Gastrocnemius medialis (tissue), 4 donors: ENCODE measurements around the gene PCF11. TPM values are rescaled to one million over a fixed set of nuclear protein-coding genes. Genes with fewer than 3 reads are reported as not detected.

Experiments used
- ATAC-seq, 2 donors: fragments of 150-250 bp; one replicate each; pipeline ENCODE4 v1.9.1; 2016
- DNase-seq, 2 donors: peaks; one replicate each; pipeline ENCODE4 v3.0.0-alpha.2; 2019
- H3K27ac ChIP-seq, 4 donors: fragments of 200-600 bp; sonication (generic); 1 replicate in 1 of 4; 2 replicates in 3 of 4; pipeline ENCODE4 v1.5.1; 2016 to 2018; ENCODE audit warnings: mild to moderate bottlenecking in 2 of 4, moderate library complexity in 1 of 4
- H3K27me3 ChIP-seq, 3 donors: fragments of 200-600 bp; sonication (generic) in 2 of 3; 1 replicate in 1 of 3; 2 replicates in 2 of 3; pipeline versions ENCODE4 v1.5.1 to v1.6.0; 2016 to 2019; ENCODE audit warnings: mild to moderate bottlenecking in 1 of 3, moderate library complexity in 1 of 3
- H3K36me3 ChIP-seq, 2 donors: fragments of 200-600 bp; sonication (generic) in 1 of 2; one replicate each; pipeline ENCODE4 v1.5.1; 2017 to 2018
- H3K4me1 ChIP-seq, 2 donors: fragments of 200-600 bp; sonication (generic) in 1 of 2; one replicate each; pipeline ENCODE4 v1.5.1; 2016 to 2017; ENCODE audit warnings: mild to moderate bottlenecking in 2 of 2
- H3K4me3 ChIP-seq, 4 donors: fragments of 200-600 bp; sonication (generic) in 3 of 4; 1 replicate in 1 of 4; 2 replicates in 3 of 4; pipeline ENCODE4 v1.5.1; 2016 to 2019; ENCODE audit warnings: mild to moderate bottlenecking in 2 of 4
- H3K9me3 ChIP-seq, 3 donors: fragments of 200-600 bp; sonication (generic) in 2 of 3; 1 replicate in 1 of 3; 2 replicates in 2 of 3; pipeline ENCODE4 v1.5.1; 2016 to 2019
- POLR2A ChIP-seq, 2 donors: fragments of 450-650 bp; IDR thresholded peaks; one replicate each; pipeline ENCODE4 v1.6.1; 2017; ENCODE audit warnings: antibody characterized with exemption in 2 of 2, mild to moderate bottlenecking in 2 of 2, moderate library complexity in 2 of 2
- in situ Hi-C, 4 donors: fragments of 200-750 bp; cut with MboI; loops; one replicate each; pipeline versions ENCODE4 v1.15.0 to v1.8.0; 2017; ENCODE audit warnings: low sequenced_read_pairs in 4 of 4
- intact Hi-C: fragments of 100-400 bp; cut with DNase I; formaldehyde crosslinking; loops from one replicate; pipeline ENCODE4 v1.15.1; 2023; ENCODE audit warnings: low total_unique reads
- total RNA-seq, 4 donors: library from RNA; depleted of rRNA; stranded (reverse); fragments of >200 nt; gene quantifications; one replicate each; pipeline versions ENCODE4 v1.1.0 to v1.2.3, GENCODE V29; 2016
- TF ChIP-seq, protein P1 (sequence below), 5 experiments: fragments of 450-650 bp in 3 of 5; fragments of 200-600 bp in 2 of 5; sonication (generic) in 2 of 5; IDR thresholded peaks in 4 of 5; conservative IDR thresholded peaks in 1 of 5; 1 replicate in 4 of 5; 2 replicates in 1 of 5; pipeline ENCODE4 v1.5.1; 2016 to 2019; ENCODE audit warnings: antibody characterized with exemption in 5 of 5, mild to moderate bottlenecking in 3 of 5, moderate library complexity in 3 of 5

The PCF11 gene
- total RNA-seq, 4 donors from 2014 or later = 25.3 to 103 (median 47.5) TPM

DNA sequence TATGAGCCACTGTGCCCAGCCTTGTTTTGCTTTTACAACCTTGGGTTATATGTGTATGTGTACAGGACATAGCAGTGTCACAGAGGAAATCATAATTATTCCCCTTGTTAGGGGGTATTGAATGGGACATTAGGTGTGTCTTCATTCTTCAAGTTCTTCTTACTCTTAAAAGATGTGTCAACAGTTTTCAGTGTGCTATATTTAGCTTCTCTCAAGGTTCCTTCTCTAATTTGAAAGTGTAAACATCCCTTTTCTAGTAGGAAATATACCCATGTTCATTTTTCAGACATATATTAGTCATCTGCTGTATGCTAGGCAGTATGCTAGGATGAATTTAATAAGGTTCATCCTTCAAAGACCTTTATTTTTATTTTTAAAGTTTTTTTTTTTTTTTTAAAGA lies 17.1 kb downstream of the PCF11 start:
- DNase-seq (no peak), ATAC-seq (peak; percentile 29 to 45)
- intact Hi-C loops (no loop called here), in situ Hi-C loops (loop anchor here in 1 of 4 donors (25.0 kb wide), 1 partner anchor 112 kb away; the partner anchor contains the start of gene RAB30)
- Histone ChIP-seq H3K27ac (peak overlapping the region in 3 of 4 donors; percentile 16 to 31 (median 24)), H3K27me3 (no peaks in the 10 kb centered on the region), H3K4me1 (peaks cover 43 to 50% of the 10 kb centered on the region in 2 donors), H3K36me3 (peaks cover 0 to 85% of the 10 kb centered on the region in 2 donors), H3K9me3 (no peaks in the 10 kb centered on the region), H3K4me3 (no peak overlapping the region)
- TF ChIP-seq, protein P1, sequence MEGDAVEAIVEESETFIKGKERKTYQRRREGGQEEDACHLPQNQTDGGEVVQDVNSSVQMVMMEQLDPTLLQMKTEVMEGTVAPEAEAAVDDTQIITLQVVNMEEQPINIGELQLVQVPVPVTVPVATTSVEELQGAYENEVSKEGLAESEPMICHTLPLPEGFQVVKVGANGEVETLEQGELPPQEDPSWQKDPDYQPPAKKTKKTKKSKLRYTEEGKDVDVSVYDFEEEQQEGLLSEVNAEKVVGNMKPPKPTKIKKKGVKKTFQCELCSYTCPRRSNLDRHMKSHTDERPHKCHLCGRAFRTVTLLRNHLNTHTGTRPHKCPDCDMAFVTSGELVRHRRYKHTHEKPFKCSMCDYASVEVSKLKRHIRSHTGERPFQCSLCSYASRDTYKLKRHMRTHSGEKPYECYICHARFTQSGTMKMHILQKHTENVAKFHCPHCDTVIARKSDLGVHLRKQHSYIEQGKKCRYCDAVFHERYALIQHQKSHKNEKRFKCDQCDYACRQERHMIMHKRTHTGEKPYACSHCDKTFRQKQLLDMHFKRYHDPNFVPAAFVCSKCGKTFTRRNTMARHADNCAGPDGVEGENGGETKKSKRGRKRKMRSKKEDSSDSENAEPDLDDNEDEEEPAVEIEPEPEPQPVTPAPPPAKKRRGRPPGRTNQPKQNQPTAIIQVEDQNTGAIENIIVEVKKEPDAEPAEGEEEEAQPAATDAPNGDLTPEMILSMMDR (IDR thresholded peaks at IDR 0.05 in 4 of 5, conservative IDR thresholded peaks at IDR 0.05 in 1 of 5) = no peak
- TF ChIP-seq POLR2A (IDR thresholded peaks at IDR 0.05) = no peak

DNA sequence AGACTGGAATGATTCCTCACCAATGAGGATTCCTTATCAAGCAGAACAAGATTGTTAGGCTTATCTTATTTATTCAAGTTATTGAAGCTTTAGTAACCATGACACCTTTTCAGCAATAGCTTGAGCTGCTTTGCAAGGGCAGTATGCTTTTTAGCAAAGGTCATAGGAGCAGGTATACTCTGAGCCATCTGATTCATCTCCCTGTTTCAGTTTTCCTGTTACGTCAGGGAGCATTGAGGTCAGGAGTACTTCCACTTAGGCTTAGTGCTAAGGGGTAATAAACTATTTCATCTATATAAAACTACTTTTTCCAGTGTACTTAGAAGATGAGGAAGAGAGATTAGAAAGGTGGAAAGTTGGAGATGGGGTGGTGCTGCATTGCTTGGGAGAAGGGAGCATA lies 18.9 kb downstream of the PCF11 start:
- no peak for ATAC-seq

DNA sequence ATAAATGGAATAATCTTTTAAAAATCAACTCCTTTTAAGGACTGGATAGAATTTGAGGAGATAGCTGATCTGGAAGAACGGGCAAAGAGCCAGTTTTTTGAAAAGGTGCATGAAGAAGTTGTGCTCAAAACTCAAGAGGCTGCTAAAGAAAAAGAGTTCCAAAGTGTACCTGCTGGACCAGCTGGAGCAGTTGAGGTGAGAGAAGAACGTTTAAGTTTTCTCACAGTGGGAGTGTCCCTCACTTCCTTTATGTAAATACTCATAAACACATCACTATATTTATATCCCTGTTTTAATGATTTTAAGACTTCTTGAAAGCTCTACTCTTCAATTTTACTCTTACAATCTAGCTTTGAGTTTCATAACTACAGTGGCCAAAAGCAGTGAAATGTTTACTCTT lies 24.9 kb downstream of the PCF11 start:
- Histone ChIP-seq H3K4me1 (no peaks in the 10 kb centered on the region), H3K36me3 (peaks cover 4 to 90% of the 10 kb centered on the region in 2 donors), H3K27ac (no peak overlapping the region), H3K4me3 (no peak overlapping the region), H3K9me3 (no peaks in the 10 kb centered on the region), H3K27me3 (no peaks in the 10 kb centered on the region)
- in situ Hi-C loops = no loop called here
- DNase-seq (no peak), ATAC-seq (no peak)
- intact Hi-C loops = no loop called here
- no peak for TF ChIP-seq POLR2A (IDR thresholded peaks at IDR 0.05)
- TF ChIP-seq, protein P1 (IDR thresholded peaks at IDR 0.05 in 4 of 5, conservative IDR thresholded peaks at IDR 0.05 in 1 of 5) = no peak

More for the DNA sequence above, 18.9 kb downstream of the PCF11 start:
- H3K4me1 ChIP-seq = peaks cover 30 to 35% of the 10 kb centered on the region in 2 donors
- no peak overlapping the region for H3K27ac ChIP-seq
- H3K36me3 ChIP-seq = peaks cover 0 to 86% of the 10 kb centered on the region in 2 donors
- in situ Hi-C loops = no loop called here
- intact Hi-C loops = no loop called here
- no peaks in the 10 kb centered on the region for H3K27me3 ChIP-seq
- no peak for DNase-seq
- no peaks in the 10 kb centered on the region for H3K9me3 ChIP-seq
- no peak overlapping the region for H3K4me3 ChIP-seq
- no peak for TF ChIP-seq POLR2A (IDR thresholded peaks at IDR 0.05)

DNA sequence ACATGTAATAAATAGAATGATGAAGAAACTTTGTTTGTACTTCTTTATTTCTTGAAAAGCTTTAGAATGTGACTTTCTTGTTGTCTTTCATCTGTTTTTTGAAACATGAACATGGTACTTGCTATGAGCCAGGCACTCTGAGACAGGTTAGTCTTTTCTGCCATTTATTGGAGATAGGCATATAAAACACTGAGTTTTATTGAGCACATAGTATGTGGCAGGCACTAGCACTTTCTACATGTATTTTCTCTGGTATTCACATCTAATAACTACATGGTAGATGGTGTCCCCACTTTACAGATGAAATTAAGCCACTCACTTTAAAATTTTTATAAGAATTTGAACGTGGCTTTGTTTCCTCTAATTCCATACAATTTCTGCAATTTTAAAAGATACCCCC lies 28.8 kb downstream of the PCF11 start:
- TF ChIP-seq POLR2A (IDR thresholded peaks at IDR 0.05) = no peak
- TF ChIP-seq, protein P1 (IDR thresholded peaks at IDR 0.05 in 4 of 5, conservative IDR thresholded peaks at IDR 0.05 in 1 of 5) = no peak
- in situ Hi-C loops = no loop called here
- intact Hi-C loops = no loop called here
- Histone ChIP-seq H3K4me1 (no peaks in the 10 kb centered on the region), H3K9me3 (no peaks in the 10 kb centered on the region), H3K4me3 (no peak overlapping the region), H3K27me3 (no peaks in the 10 kb centered on the region), H3K36me3 (peaks cover 4 to 75% of the 10 kb centered on the region in 2 donors), H3K27ac (no peak overlapping the region)
- DNase-seq (no peak), ATAC-seq (no peak)

DNA sequence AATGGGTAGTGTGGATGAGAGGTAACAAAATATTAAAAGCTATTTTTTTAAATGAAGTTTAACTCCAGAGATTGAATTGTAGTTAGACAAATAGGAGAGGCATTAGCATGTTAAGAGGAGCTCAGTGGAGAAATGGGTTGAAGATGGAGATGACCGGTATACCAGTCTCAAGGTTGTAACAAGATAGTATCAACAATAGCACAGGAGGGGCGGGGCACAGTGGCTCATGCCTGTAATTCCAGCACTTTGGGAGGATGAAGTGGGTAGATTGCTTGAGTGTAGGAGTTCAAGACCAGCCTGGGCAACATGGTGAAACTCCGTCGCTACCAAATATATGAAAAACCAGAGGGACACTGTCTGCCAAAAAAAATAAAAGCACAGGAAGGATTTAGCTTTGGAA lies 30.5 kb downstream of the PCF11 start:
- Histone ChIP-seq H3K27me3 (no peaks in the 10 kb centered on the region), H3K36me3 (peaks cover 4 to 75% of the 10 kb centered on the region in 2 donors), H3K4me1 (peaks cover 7 to 8% of the 10 kb centered on the region in 2 donors), H3K27ac (peak overlapping the region in 1 of 4 donors; percentile 40), H3K9me3 (no peaks in the 10 kb centered on the region), H3K4me3 (no peak overlapping the region)
- intact Hi-C loops (no loop called here), in situ Hi-C loops (no loop called here)
- DNase-seq (no peak), ATAC-seq (no peak)
- TF ChIP-seq, protein P1 (IDR thresholded peaks at IDR 0.05 in 4 of 5, conservative IDR thresholded peaks at IDR 0.05 in 1 of 5) = no peak
- no peak for TF ChIP-seq POLR2A (IDR thresholded peaks at IDR 0.05)
